ENCODE data around the gene MFRP. TPM values are rescaled to one million over a fixed set of nuclear protein-coding genes. Genes with fewer than 3 reads are reported as not detected.

Gene MFRP
- total RNA-seq, 1 donor from 2014 or later: not detected

Small RNA genes lying within 50 kb of the gene (microRNA-seq; reads per million reads assigned to microRNA genes)
- not detected for gene MIR6756

Other genes with a start within 250 kb of the MFRP start
- 18.2 TPM for gene DPAGT1, start 244.9 kb downstream of the MFRP start, total RNA-seq
- gene C2CD2L, start 239.4 kb downstream of the MFRP start, total RNA-seq: 9.6 TPM
- 13.3 TPM for gene HINFP, start 225.1 kb downstream of the MFRP start, total RNA-seq
- 1.5 TPM for gene ABCG4, start 197.7 kb downstream of the MFRP start, total RNA-seq
- gene NLRX1, start 178.0 kb downstream of the MFRP start, total RNA-seq: 34.0 TPM
- not detected for gene NHERF4, start 161.2 kb downstream of the MFRP start, total RNA-seq
- 6.5 TPM for gene CBL, start 140.4 kb downstream of the MFRP start, total RNA-seq
- 41.9 TPM for gene MCAM, start 29.6 kb downstream of the MFRP start, total RNA-seq
- gene RNF26, start 12.2 kb downstream of the MFRP start, total RNA-seq: 12.9 TPM
- 15.1 TPM for gene C1QTNF5, start 5.8 kb downstream of the MFRP start, total RNA-seq
- gene USP2, start 35.0 kb upstream of the MFRP start, total RNA-seq: 136 TPM
- 1.5 TPM for gene THY1, start 76.5 kb upstream of the MFRP start, total RNA-seq

Data from Right ventricle myocardium superior (tissue), 1 donor.